Measurements from ENCODE around the gene THUMPD1.
"Not testable (repeated sequence)": the region's sequence is repeated elsewhere in the genome, so short reads cannot be mapped to it uniquely, and the experiment has no call there.

Gene THUMPD1

GRCh38 chr16:20741554-20742285 is at the start of gene THUMPD1:
TSS of gene THUMPD1 (minus strand) at chr16:20741818. CDS start at chr16:20741739, 79 bp downstream.
- no peak for TF ChIP-seq JUND (IDR thresholded peaks at IDR 0.05; ENCODE audit: low read depth)
- peak; percentile 89 to 97 for DNase-seq (ENCODE audit: low read depth in 1 of 2, low spot score in 1 of 2)
- in situ Hi-C loops (cut with HindIII; ENCODE audit: low pct_unique_long_range_greater_than_20kb, low sequenced_read_pairs): no loop called here

- DNase-seq (ENCODE audit: low read depth in 1 of 2, low spot score in 1 of 2): no peak
- in situ Hi-C loops (cut with HindIII; ENCODE audit: low pct_unique_long_range_greater_than_20kb, low sequenced_read_pairs): no loop called here
- no peak for TF ChIP-seq JUND (IDR thresholded peaks at IDR 0.05; ENCODE audit: low read depth)
Observed at GRCh38 chr16:20789130-20789529, 47.5 kb upstream of the THUMPD1 start.

DNA sequence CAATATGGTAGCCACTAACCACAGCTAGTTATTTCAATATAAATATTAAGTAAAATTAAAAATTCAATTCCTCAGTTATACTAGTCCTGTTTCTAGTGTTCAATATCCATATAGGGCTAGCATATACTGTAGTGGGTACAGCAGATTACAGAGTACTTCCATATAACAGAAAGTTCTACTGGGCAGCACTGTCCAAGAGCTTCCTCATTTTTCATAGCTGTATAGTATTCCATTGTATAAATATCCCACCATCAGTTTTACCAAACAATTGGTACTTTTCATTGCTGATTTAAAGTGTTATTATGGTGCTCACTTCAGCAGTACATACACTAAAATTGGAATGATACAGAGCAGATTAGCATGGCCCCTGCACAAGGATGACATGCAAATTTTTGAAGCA is 42.6 kb upstream of the THUMPD1 start:
- TF ChIP-seq JUND (IDR thresholded peaks at IDR 0.05; ENCODE audit: low read depth): no peak
- in situ Hi-C loops (cut with HindIII; ENCODE audit: low pct_unique_long_range_greater_than_20kb, low sequenced_read_pairs): no loop called here
- DNase-seq (ENCODE audit: low read depth in 1 of 2, low spot score in 1 of 2): no peak

- in situ Hi-C loops (cut with HindIII; ENCODE audit: low pct_unique_long_range_greater_than_20kb, low sequenced_read_pairs): no loop called here
- no peak for DNase-seq (ENCODE audit: low read depth in 1 of 2, low spot score in 1 of 2)
- no peak for TF ChIP-seq JUND (IDR thresholded peaks at IDR 0.05; ENCODE audit: low read depth)
Observed at GRCh38 chr16:20782470-20782869, 40.9 kb upstream of the THUMPD1 start.

DNA sequence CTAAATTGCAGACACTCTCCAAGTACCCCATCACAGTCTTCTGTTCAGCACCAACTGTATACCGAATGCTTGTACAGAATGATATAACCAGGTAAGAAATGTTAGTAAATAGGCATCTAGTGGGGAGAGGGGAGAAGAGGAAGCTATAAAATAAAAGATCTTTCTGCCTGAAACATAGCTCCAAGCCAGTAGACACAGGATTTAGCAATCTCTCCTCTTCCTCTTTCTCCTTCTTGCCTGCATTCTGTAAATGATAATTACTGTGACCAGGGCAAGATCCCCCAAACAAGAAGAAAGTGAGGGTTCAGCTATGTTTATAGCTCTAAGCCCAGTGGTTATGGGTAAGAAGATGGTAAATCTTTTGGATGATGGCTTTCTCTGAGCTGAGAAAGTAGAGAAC is 40.1 kb upstream of the THUMPD1 start:
- no peak for DNase-seq (ENCODE audit: low read depth in 1 of 2, low spot score in 1 of 2)
- in situ Hi-C loops (cut with HindIII; ENCODE audit: low pct_unique_long_range_greater_than_20kb, low sequenced_read_pairs): no loop called here
- TF ChIP-seq JUND (IDR thresholded peaks at IDR 0.05; ENCODE audit: low read depth): no peak

GRCh38 chr16:20774703-20775362 is 33.2 kb upstream of the THUMPD1 start:
- in situ Hi-C loops (cut with HindIII; ENCODE audit: low pct_unique_long_range_greater_than_20kb, low sequenced_read_pairs): no loop called here
- TF ChIP-seq JUND (IDR thresholded peaks at IDR 0.05; ENCODE audit: low read depth): no peak
- DNase-seq (ENCODE audit: low read depth in 1 of 2, low spot score in 1 of 2): peak; percentile 40 to 82

DNA sequence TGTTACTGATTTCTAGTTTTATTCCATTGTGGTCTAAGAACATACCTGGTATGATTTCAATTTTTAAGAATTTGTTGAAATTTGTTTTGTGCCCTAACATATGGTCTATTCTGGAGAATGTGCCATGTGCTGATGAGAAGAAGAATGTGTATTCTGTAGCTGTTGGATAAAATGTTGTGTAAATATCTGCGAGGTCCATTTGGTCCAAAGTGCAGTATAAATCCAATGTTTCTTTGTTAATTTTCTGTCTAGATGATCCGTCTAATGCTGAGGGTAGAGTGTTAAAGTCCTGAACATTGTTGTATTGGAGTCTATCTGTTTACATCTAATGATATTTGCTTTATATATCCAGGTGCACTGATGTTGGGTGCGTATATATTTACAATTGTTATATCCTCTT is 32.1 kb upstream of the THUMPD1 start:
- no peak for DNase-seq (ENCODE audit: low read depth in 1 of 2, low spot score in 1 of 2)
- in situ Hi-C loops (cut with HindIII; ENCODE audit: low pct_unique_long_range_greater_than_20kb, low sequenced_read_pairs): no loop called here
- TF ChIP-seq JUND (IDR thresholded peaks at IDR 0.05; ENCODE audit: low read depth): no peak

DNA sequence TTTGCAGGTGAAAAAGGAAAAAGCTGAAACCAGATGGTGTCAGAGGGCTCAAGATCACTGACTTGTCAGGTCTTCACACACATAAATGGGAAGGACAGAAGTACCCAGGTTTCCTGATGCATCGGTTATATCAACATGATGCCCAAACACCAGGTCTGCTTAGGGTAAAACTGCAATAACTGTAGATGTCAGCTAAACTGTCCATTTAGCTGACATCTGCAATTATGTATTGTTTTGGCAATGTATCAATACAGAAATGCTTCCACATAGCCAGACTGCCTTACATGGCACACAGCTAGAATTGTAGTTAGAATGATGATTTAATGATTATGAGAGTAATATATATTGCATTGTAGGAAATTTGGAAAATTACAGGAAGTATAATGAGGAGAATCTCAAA is 27.2 kb upstream of the THUMPD1 start:
- TF ChIP-seq JUND (IDR thresholded peaks at IDR 0.05; ENCODE audit: low read depth): no peak
- in situ Hi-C loops (cut with HindIII; ENCODE audit: low pct_unique_long_range_greater_than_20kb, low sequenced_read_pairs): no loop called here
- no peak for DNase-seq (ENCODE audit: low read depth in 1 of 2, low spot score in 1 of 2)

DNA sequence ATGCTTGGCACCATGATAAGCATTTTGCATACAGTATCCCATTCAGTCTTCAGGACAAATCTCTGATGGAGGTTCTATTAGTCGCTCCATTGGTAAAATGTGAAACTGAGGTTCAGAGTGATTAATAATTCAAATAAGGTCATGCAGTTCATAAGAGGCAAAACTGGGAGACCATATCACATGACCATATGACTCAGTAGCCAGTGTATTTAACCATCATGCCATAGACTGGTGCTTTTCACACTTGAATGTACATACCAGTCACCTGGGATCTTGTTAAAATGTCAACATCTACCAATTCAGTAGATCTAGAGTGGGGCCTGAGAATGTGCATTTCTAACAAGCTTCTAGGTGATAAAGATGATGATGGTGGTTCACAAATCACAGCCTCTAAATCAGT is 26.5 kb upstream of the THUMPD1 start:
- no peak for DNase-seq (ENCODE audit: low read depth in 1 of 2, low spot score in 1 of 2)
- TF ChIP-seq JUND (IDR thresholded peaks at IDR 0.05; ENCODE audit: low read depth): no peak

GRCh38 chr16:20767577-20767976 is 26.0 kb upstream of the THUMPD1 start:
- in situ Hi-C loops (cut with HindIII; ENCODE audit: low pct_unique_long_range_greater_than_20kb, low sequenced_read_pairs): no loop called here
- no peak for TF ChIP-seq JUND (IDR thresholded peaks at IDR 0.05; ENCODE audit: low read depth)
- DNase-seq (ENCODE audit: low read depth in 1 of 2, low spot score in 1 of 2): no peak

More for the DNA sequence above, 26.5 kb upstream of the THUMPD1 start:
- in situ Hi-C loops (cut with HindIII; ENCODE audit: low pct_unique_long_range_greater_than_20kb, low sequenced_read_pairs): no loop called here

DNA sequence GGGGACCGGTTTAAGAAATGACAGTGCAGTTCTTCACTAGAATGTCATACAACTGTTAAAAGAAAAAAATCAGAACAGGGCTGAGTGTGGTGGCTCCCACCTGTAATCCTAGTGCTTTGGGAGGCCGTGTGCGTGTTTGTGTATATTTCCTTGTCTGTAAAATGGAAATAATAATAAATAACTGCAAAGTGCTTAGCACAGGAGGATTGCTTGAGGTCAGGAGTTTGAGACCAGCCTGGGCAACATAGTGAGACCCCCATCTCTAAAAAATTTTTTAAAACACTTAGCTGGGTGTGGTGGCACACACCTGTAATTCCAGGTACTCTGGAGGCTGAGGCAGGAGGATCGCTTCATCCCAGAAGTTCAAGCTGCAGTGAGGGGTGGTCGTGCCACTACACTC is 24.7 kb upstream of the THUMPD1 start:
- no peak for DNase-seq (ENCODE audit: low read depth in 1 of 2, low spot score in 1 of 2)
- in situ Hi-C loops (cut with HindIII; ENCODE audit: low pct_unique_long_range_greater_than_20kb, low sequenced_read_pairs): no loop called here
- no peak for TF ChIP-seq JUND (IDR thresholded peaks at IDR 0.05; ENCODE audit: low read depth)

DNA sequence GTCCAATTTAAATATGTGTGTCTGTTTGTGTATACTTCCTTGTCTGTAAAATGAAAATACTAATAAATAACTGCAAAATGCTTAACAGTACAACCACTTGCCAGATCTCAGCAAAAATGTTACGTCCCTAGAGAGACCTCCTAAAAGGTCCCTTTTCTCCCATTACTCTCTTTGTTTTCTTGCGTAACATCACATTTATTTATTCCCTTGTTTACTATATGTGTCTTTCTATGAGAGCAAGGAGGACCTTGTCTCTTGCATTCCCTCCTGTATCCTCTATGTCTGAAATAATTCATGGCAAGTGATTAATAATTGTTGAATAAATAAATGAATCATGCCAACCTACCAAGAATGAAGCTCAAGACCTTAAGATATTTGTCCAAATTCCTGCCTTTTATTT is 24.1 kb upstream of the THUMPD1 start:
- no peak for TF ChIP-seq JUND (IDR thresholded peaks at IDR 0.05; ENCODE audit: low read depth)
- in situ Hi-C loops (cut with HindIII; ENCODE audit: low pct_unique_long_range_greater_than_20kb, low sequenced_read_pairs): no loop called here
- DNase-seq (ENCODE audit: low read depth in 1 of 2, low spot score in 1 of 2): no peak

GRCh38 chr16:20764448-20764847 is 22.8 kb upstream of the THUMPD1 start:
- in situ Hi-C loops (cut with HindIII; ENCODE audit: low pct_unique_long_range_greater_than_20kb, low sequenced_read_pairs); DNase-seq (ENCODE audit: low read depth in 1 of 2, low spot score in 1 of 2): not testable (repeated sequence)

All from T47D (cell line).